HepG2 (cell line): Measurements from ENCODE around the gene ZNF670. TPM values are rescaled to one million over a fixed set of nuclear protein-coding genes. Genes with fewer than 3 reads are reported as not detected.

ENCODE experiments used
- BCL3 ChIP-seq: sonication (generic); formaldehyde crosslinking; IDR thresholded peaks from 2 replicates; pipeline ENCODE4 v1.5.1; 2020; ENCODE audit warnings: mild to moderate bottlenecking, missing genetic modification reagents, moderate library complexity
- CBX2 ChIP-seq, 2 experiments: fragments of 200-600 bp in 1 of 2; sonication (generic); formaldehyde crosslinking in 1 of 2; IDR thresholded peaks; 2 replicates each; pipeline versions ENCODE4 v1.7.0 to v1.8.1; 2018 to 2022; ENCODE audit warnings: low read depth in 2 of 2, low read length in 1 of 2, mild to moderate bottlenecking in 1 of 2, missing genetic modification reagents in 1 of 2
- EEA1 ChIP-seq: sonication (generic); formaldehyde crosslinking; IDR thresholded peaks from 2 replicates; pipeline ENCODE4 v1.5.1; 2020; ENCODE audit warnings: mild to moderate bottlenecking, missing genetic modification reagents, borderline replicate concordance
- FOXK2 ChIP-seq: fragments of 450-650 bp; IDR thresholded peaks from 2 replicates; pipeline ENCODE4 v1.6.1; 2016
- GATAD2A ChIP-seq: IDR thresholded peaks from 2 replicates; pipeline ENCODE4 v1.6.1; 2016
- JDP2 ChIP-seq: sonication (generic); formaldehyde crosslinking; IDR thresholded peaks from 2 replicates; pipeline ENCODE4 v1.8.1; 2022; ENCODE audit warnings: missing genetic modification reagents, borderline replicate concordance
- PBX3 ChIP-seq: sonication (generic); formaldehyde crosslinking; IDR thresholded peaks from 2 replicates; pipeline ENCODE4 v1.8.1; 2023; ENCODE audit warnings: missing genetic modification reagents, inconsistent platforms, borderline replicate concordance
- PHF8 ChIP-seq: sonication (generic); formaldehyde crosslinking; IDR thresholded peaks from 2 replicates; pipeline ENCODE4 v1.5.0; 2020; ENCODE audit warnings: missing genetic modification reagents
- SRSF4 ChIP-seq: fragments of 200-400 bp; formaldehyde crosslinking; IDR thresholded peaks from one replicate; pipeline ENCODE4 v1.6.1; 2018; ENCODE audit warnings: mild to moderate bottlenecking, low read depth, low read length, moderate library complexity; ENCODE audit not compliant: poor library complexity, severe bottlenecking
- ZNF24 ChIP-seq: fragments of 450-650 bp; IDR thresholded peaks from 2 replicates; pipeline ENCODE4 v1.6.1; 2017; ENCODE audit warnings: antibody characterized with exemption, mild to moderate bottlenecking
- ZNF460 ChIP-seq: sonication (generic); formaldehyde crosslinking; IDR thresholded peaks from 2 replicates; pipeline ENCODE4 v1.5.1; 2020; ENCODE audit warnings: missing genetic modification reagents, mild to moderate bottlenecking, borderline replicate concordance
- ZNF557 ChIP-seq: sonication (generic); formaldehyde crosslinking; IDR thresholded peaks from 2 replicates; pipeline ENCODE4 v1.4.0; 2020; ENCODE audit warnings: missing genetic modification reagents
- ZNF646 ChIP-seq: sonication (generic); formaldehyde crosslinking; IDR thresholded peaks from 2 replicates; pipeline ENCODE4 v1.9.0; 2021; ENCODE audit warnings: mild to moderate bottlenecking, missing genetic modification reagents
- ZNF678 ChIP-seq: sonication (generic); formaldehyde crosslinking; IDR thresholded peaks from 2 replicates; pipeline ENCODE4 v1.4.0; 2020; ENCODE audit warnings: mild to moderate bottlenecking, missing genetic modification reagents
- ZNF766 ChIP-seq: sonication (generic); formaldehyde crosslinking; IDR thresholded peaks from 2 replicates; pipeline ENCODE4 v1.5.0; 2020; ENCODE audit warnings: missing genetic modification reagents, borderline replicate concordance
- ZNF83 ChIP-seq: sonication (generic); formaldehyde crosslinking; IDR thresholded peaks from 2 replicates; pipeline ENCODE4 v1.4.0; 2020; ENCODE audit warnings: missing genetic modification reagents, mild to moderate bottlenecking, borderline replicate concordance
- ZUFSP ChIP-seq: sonication (generic); formaldehyde crosslinking; IDR thresholded peaks from 2 replicates; pipeline ENCODE4 v1.9.0; 2021; ENCODE audit warnings: missing genetic modification reagents, mild to moderate bottlenecking, borderline replicate concordance
- polyA plus RNA-seq, 8 experiments: library from polyadenylated mRNA; depleted of rRNA in 3 of 8; stranded (reverse) in 7 of 8; unstranded in 1 of 8; fragments of >200 nt; fragmentation: Illumina TruSeq in 4 of 8; extraction: Trizol in 4 of 8; gene quantifications; 2 replicates each; pipeline versions ENCODE4 v1.2.1 to v1.2.3, GENCODE V29; 2011 to 2016; ENCODE audit warnings: low read depth in 4 of 8, missing spikeins in 1 of 8, mixed read lengths in 1 of 8; ENCODE audit not compliant: insufficient read depth in 1 of 8
- total RNA-seq, 5 experiments: library from RNA; depleted of rRNA; stranded (reverse); fragments of >200 nt; fragmentation: Illumina TruSeq; extraction: Trizol; gene quantifications; 2 replicates each; pipeline ENCODE4 v1.2.3, GENCODE V29; 2016; ENCODE audit warnings: low read depth in 1 of 5

Gene ZNF670
- total and polyA plus RNA-seq, 2 of the 13 experiments (the other 11 are each of a cell fraction or from before 2014, with no cell fraction given): 4.2 to 10.9 TPM

GRCh38 chr1:247111700-247112478, 33.3 kb upstream of the ZNF670 start (continued):
- no peak for TF ChIP-seq ZNF646 (CRISPR knock-in tag)
- TF ChIP-seq ZNF766 (CRISPR knock-in tag): no peak
- no peak for TF ChIP-seq CBX2 (IDR thresholded peaks at IDR 0.05; ENCODE audit: low read depth, low read length)
- no peak; the same call in 1 of the 2 replicates for TF ChIP-seq CBX2 (CRISPR knock-in tag; IDR thresholded peaks at IDR 0.05; ENCODE audit: low read depth)
- 0 out of 2 replicates have a peak, but pooled peaks have one; percentile 27 for TF ChIP-seq EEA1 (CRISPR knock-in tag)
- peak; percentile 95 for TF ChIP-seq PHF8 (CRISPR knock-in tag)
- TF ChIP-seq JDP2 (CRISPR knock-in tag): no peak
- TF ChIP-seq ZNF83 (CRISPR knock-in tag): no peak; the same call in 1 of the 2 replicates
- TF ChIP-seq ZNF678: 0 out of 2 replicates have a peak, but pooled peaks have one; percentile 43
- peak; percentile 24; the same call in 1 of the 2 replicates for TF ChIP-seq GATAD2A
- 0 out of 2 replicates have a peak, but pooled peaks have one; percentile 64 for TF ChIP-seq ZNF557 (CRISPR knock-in tag)
- 0 out of 2 replicates have a peak, but pooled peaks have one; percentile 7 for TF ChIP-seq PBX3 (CRISPR knock-in tag)
- no peak for TF ChIP-seq ZNF460 (CRISPR knock-in tag)
- no peak for TF ChIP-seq ZUFSP (CRISPR knock-in tag)
- TF ChIP-seq ZNF24: no peak
- no peak for TF ChIP-seq SRSF4
- peak; percentile 63; the same call in 1 of the 2 replicates for TF ChIP-seq BCL3 (CRISPR knock-in tag)
- no peak for TF ChIP-seq FOXK2
